Measurements from ENCODE around the gene MAP3K15. TPM values are rescaled to one million over a fixed set of nuclear protein-coding genes. Genes with fewer than 3 reads are reported as not detected.
"Not testable (repeated sequence)": the region's sequence is repeated elsewhere in the genome, so short reads cannot be mapped to it uniquely, and the experiment has no call there.

MAP3K15 gene
- total RNA-seq, 6 experiments from 2014 or later = 0.09 to 0.29 (median 0.23) TPM

DNA sequence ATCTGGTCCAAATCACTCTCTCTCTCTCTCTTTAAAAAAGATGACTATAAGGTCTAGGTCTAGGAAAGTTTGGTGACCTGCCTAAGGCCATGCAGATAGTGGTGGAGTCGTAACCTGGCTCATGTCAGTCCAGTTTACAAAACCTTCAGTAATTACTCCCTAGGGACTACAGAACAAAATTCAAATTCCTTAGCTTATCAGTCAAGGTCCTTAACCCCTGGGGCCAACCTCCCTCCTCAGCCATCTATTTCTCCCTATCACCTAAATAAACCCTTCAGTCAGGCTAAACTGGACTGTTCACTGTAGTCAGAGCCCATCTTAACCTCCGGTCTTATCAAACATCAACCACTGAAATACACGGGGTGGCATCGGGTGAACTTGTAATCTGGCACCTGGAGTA lies 68.9 kb downstream of the MAP3K15 start:
- Mint-ChIP-seq H3K27me3 (ENCODE audit: insufficient read depth) (peaks cover 4% of the 10 kb centered on the region; the same call in 1 of the 2 replicates), H3K4me3 (no peak overlapping the region), H3K9me3 (no peaks in the 10 kb centered on the region), H3K27ac (no peak overlapping the region), H3K36me3 (ENCODE audit: low read depth) (no peaks in the 10 kb centered on the region), H3K4me1 (ENCODE audit: low read depth) (no peaks in the 10 kb centered on the region)
- DNase-seq = no peak
- TF ChIP-seq, protein P1, sequence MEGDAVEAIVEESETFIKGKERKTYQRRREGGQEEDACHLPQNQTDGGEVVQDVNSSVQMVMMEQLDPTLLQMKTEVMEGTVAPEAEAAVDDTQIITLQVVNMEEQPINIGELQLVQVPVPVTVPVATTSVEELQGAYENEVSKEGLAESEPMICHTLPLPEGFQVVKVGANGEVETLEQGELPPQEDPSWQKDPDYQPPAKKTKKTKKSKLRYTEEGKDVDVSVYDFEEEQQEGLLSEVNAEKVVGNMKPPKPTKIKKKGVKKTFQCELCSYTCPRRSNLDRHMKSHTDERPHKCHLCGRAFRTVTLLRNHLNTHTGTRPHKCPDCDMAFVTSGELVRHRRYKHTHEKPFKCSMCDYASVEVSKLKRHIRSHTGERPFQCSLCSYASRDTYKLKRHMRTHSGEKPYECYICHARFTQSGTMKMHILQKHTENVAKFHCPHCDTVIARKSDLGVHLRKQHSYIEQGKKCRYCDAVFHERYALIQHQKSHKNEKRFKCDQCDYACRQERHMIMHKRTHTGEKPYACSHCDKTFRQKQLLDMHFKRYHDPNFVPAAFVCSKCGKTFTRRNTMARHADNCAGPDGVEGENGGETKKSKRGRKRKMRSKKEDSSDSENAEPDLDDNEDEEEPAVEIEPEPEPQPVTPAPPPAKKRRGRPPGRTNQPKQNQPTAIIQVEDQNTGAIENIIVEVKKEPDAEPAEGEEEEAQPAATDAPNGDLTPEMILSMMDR (IDR thresholded peaks at IDR 0.05) = no peak

DNA sequence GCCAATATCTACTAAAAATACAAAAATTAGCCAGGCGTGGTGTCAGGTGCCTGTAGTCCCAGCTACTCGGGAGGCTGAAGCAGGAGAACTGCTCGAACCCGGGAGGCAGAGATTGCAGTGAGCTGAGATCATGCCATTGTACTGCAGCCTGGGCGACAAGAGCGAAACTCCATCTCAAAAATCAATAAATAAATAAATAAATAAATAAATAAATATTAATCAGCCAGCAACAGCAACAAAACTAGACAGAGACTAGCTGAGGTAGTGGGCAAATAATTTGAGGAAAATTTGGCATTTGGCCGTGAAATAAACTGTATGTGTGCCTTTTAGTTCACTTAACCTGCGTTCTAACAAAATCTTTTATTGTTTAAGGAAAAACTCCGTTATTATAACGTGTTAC lies 69.5 kb downstream of the MAP3K15 start:
- not testable (repeated sequence) for H3K27me3 Mint-ChIP-seq (ENCODE audit: insufficient read depth); H3K4me3 Mint-ChIP-seq; H3K9me3 Mint-ChIP-seq

GRCh38 chrX:19443869-19444526 lies 71.3 kb downstream of the MAP3K15 start:
- Mint-ChIP-seq H3K4me3 (no peak overlapping the region), H3K36me3 (ENCODE audit: low read depth) (no peaks in the 10 kb centered on the region), H3K27me3 (ENCODE audit: insufficient read depth) (peaks cover 8% of the 10 kb centered on the region), H3K27ac (no peak overlapping the region), H3K9me3 (no peaks in the 10 kb centered on the region), H3K4me1 (ENCODE audit: low read depth) (no peaks in the 10 kb centered on the region)
- TF ChIP-seq, protein P1 (IDR thresholded peaks at IDR 0.05) = no peak
- no peak for DNase-seq

More for the DNA sequence above, 69.5 kb downstream of the MAP3K15 start:
- H3K27ac Mint-ChIP-seq; H3K36me3 Mint-ChIP-seq (ENCODE audit: low read depth); H3K4me1 Mint-ChIP-seq (ENCODE audit: low read depth); DNase-seq: not testable (repeated sequence)

DNA sequence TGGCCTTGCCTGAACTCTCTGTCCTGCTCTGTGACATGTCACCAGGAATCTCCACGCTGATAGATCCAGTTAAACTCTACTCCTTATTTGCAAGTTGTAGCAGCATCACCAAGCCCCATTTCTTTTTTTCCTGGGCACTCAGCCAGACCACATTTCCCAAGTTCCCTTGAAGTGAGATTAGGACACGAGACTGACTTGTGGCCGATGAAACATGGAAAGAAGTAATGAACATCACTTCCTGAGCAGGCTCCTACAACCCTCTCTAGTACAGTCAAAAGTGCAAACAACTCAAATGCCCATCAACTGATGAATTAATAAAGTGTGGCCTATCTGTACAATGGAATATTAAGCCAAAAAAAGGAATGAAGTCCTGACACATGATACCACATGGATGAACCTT lies 74.6 kb downstream of the MAP3K15 start:
- Mint-ChIP-seq H3K4me3 (no peak overlapping the region), H3K9me3 (no peaks in the 10 kb centered on the region), H3K27ac (no peak overlapping the region), H3K4me1 (ENCODE audit: low read depth) (no peaks in the 10 kb centered on the region), H3K36me3 (ENCODE audit: low read depth) (no peaks in the 10 kb centered on the region), H3K27me3 (ENCODE audit: insufficient read depth) (peaks cover 16% of the 10 kb centered on the region)
- peak; percentile 7 for DNase-seq
- TF ChIP-seq, protein P1 (IDR thresholded peaks at IDR 0.05) = no peak

DNA sequence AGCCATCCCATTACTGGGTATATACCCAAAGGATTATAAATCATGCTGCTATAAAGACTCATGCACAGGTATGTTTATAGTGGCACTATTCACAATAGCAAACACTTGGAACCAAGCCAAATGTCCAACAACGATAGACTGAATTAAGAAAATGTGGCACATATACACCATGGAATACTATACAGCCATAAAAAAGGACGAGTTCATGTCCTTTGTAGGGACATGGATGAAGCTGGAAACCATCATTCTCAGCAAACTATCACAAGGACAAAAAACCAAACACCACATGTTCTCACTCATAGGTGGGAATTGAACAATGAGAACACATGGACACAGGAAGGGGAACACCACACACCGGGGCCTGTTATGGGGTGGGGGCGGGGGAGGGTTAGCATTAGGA lies 92.6 kb downstream of the MAP3K15 start:
- H3K9me3 Mint-ChIP-seq; H3K4me3 Mint-ChIP-seq; DNase-seq; H3K27ac Mint-ChIP-seq; H3K4me1 Mint-ChIP-seq (ENCODE audit: low read depth); H3K27me3 Mint-ChIP-seq (ENCODE audit: insufficient read depth); H3K36me3 Mint-ChIP-seq (ENCODE audit: low read depth): not testable (repeated sequence)

- no peak overlapping the region for H3K4me3 Mint-ChIP-seq
- H3K36me3 Mint-ChIP-seq (ENCODE audit: low read depth) = no peaks in the 10 kb centered on the region
- TF ChIP-seq, protein P1 (IDR thresholded peaks at IDR 0.05) = no peak
- H3K27ac Mint-ChIP-seq = no peak overlapping the region
- no peaks in the 10 kb centered on the region for H3K9me3 Mint-ChIP-seq
- H3K27me3 Mint-ChIP-seq (ENCODE audit: insufficient read depth) = peaks cover 3% of the 10 kb centered on the region; the same call in 1 of the 2 replicates
- DNase-seq = no peak
- H3K4me1 Mint-ChIP-seq (ENCODE audit: low read depth) = no peaks in the 10 kb centered on the region
These were observed 105.0 kb downstream of the MAP3K15 start for GRCh38 chrX:19410259-19410658.
